ENCODE data around the gene NDUFB10.

- TF ChIP-seq CTCF (IDR thresholded peaks at IDR 0.05) (peak in 1 of 5 experiments; percentile 11), POLR2A (IDR thresholded peaks at IDR 0.05) (peak; percentile 99), EP300 (IDR thresholded peaks at IDR 0.05; ENCODE audit: low read depth) (no peak), POLR2AphosphoS5 (IDR thresholded peaks at IDR 0.05) (peak; percentile 97 to 100 (median 99))
These were observed 5.4 kb downstream of the NDUFB10 start, which contains the start of gene RPS2 for GRCh38 chr16:1964506-1965395.
